ENCODE data around the gene IL1RAP. TPM values are rescaled to one million over a fixed set of nuclear protein-coding genes. Genes with fewer than 3 reads are reported as not detected.
"Not testable (repeated sequence)": the region's sequence is repeated elsewhere in the genome, so short reads cannot be mapped to it uniquely, and the experiment has no call there.

IL1RAP gene
- total RNA-seq, 1 donor from 2014 or later, result 12.5 TPM

DNA sequence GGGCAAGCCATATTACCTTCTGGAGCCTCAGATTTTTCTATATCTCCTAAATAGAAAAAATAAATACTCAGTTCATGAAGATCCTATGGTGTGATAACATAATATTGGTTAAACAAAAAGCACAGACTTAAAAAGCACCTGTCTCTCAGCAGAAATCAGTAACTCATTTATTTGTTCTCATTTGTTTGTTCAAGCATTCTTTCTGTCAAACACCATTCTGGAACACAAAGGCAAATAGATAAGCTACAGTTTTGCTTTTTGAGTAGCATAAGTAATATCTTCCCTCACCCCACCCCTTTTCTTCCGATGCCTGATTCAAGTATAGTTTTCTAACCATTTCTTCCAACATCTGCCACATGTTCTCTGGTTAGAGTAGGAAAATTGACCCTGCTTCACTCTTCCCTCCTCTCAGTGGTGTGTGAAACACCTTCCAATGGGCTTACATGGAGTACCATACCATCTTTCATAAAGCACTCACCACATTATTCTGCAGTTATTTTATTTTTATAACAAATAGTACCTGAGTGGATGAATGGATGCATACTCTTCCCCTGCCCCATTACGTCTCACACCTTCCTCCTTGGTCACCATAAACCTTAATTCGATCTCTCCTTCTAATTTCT lies 8.4 kb upstream of the IL1RAP start:
- no peak for DNase-seq (ENCODE audit: extremely low read depth, low read depth, low spot score)

DNA sequence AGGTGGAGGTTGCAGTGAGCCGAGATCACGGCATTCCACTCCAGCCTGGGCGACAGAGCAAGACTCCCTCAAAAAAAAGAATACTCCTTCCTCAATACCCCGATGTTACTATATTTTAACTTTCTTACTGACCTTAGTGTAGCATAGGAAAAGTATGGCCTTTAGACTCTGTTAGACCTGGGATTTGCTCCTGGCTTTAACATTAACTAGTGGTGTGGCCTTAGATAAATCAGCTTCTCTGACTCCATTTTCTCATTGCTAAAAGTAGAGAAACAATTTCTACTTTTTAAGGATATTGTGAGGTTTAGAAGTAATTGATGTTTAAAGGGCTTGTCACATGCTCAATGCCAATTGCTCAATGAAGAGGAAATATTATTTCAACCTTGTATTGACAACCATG lies 7.6 kb upstream of the IL1RAP start:
- DNase-seq (ENCODE audit: extremely low read depth, low read depth, low spot score), result no peak

DNA sequence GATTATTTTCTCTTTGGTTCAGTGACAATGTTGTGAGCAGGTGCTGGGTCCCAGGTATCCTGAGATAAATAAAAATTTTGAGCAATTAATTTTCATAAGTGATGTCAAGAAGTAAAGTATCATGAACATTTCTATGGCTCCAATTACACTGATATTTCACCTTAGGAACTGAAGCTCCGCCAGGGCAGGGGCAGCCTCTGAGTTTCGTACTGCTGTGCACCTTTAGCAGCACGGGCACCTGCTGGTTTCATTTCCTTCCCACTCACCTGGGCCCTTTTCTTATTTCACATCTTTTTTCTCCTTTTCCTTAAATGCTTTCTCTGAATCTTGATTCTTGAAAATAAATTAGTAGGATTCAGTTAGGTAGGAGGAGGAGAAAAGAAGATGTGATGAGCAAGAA lies 1.2 kb upstream of the IL1RAP start:
- DNase-seq (ENCODE audit: extremely low read depth, low read depth, low spot score), result no peak

DNA sequence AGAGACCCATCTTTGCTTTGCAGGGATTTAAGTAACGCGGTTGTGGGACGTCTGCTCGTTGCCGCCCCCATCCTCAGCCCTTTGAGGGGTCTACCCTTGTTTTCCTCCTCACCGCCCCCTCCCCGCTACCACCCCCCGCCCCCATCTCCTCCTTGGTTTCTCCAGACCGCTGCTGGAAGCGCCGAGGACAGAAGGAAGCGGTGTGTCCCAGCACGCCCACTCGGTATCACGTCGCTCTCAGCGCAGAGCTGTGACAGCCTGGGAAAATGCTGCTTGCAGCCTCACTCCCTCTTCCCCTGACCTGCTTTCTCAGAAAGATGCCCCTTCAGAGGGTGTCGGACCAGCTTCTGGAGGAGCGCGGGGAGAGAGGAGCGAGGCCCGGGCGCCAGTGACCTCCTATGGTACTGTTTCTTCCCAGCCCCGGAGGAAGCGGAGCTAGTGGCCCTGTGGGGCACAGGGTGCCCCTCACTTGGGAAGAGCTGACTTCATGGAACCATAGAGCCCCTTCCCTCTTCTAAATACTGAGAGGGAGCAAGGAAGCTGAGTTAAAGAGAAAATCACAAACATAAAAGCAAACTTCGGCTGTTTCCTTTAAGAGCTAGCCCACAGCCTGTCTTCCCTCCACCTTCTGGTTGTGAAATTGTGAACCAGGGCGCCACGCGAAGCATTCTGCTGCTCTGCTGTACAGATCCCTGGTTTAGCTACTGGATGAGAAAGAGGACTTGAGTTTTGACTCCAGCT lies 698 bp downstream of the IL1RAP start:
- DNase-seq (ENCODE audit: extremely low read depth, low read depth, low spot score), result no peak

DNA sequence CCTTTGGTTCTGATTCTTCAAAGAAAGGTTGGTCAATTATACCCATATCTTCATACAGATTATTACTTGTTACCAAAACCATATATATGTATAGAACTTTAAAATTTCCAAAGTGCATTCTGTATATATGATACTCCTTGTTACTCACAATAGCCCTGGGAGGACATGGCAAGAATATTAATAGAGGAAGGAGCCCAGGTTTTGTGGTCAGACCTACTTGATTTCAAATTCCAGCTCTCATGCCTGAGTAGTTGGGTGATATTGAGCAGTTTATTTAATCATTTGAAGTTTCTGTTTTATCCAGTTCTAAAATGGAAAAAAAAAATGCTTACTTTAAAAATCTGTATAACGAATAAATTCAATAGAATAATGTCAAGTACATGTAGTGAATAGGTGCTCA lies 2.5 kb downstream of the IL1RAP start:
- no peak for DNase-seq (ENCODE audit: extremely low read depth, low read depth, low spot score)

DNA sequence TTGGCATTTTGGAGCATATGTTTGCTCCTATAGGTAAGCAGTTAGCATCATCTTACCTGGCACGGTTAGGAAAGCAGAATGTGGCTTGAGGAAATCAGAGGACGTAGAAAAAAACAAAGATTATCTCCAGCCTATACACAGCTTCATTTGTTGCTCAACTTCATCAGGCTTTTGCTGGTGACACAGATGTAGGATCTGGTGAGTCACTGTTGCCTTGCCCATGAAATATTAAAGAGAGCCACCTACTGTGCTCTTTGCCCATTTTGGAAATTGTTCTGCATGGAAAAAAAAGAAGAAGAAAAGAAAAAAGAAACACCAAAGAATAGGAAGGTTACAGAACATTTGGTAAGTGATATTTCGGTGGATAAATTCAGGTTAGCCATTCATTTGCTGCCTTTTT lies 3.8 kb downstream of the IL1RAP start:
- DNase-seq (ENCODE audit: extremely low read depth, low read depth, low spot score), result no peak

DNA sequence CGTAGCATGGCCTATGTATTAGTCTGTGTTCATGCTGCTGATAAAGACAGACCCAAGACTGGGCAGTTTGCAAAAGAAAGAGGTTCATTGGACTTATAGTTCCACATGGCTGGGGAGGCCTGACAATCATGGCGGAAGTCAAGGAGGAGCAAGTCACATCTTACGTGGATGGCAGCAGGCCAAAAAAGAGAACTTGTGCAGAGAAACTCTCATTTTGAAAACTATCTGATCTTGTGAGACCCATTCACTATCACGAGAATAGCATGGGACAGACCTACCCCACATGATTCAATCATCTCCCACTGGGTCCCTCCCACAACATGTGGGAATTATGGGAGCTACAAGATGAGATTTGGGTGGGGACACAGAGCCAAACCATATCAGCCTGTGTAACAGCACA lies 4.6 kb downstream of the IL1RAP start:
- not testable (repeated sequence) for DNase-seq (ENCODE audit: extremely low read depth, low read depth, low spot score)

DNA sequence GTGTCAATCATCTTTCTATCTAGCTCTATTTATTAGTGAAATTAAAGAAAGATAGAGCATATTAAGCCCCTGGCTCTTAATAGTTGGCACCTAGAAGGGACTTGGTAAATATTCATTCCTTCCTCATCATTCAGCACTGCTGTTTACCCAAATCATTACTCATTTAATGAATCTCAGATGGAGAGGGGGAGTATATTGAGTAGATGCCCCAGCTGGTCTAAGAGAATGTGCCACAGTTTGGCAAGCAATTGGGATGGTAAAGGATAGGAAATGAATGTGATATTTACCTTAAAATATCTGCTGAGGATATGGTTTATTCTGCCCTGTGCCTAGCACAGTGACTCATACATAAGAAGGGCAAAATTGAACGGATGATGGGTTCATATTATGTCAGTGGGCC lies 6.0 kb downstream of the IL1RAP start:
- DNase-seq (ENCODE audit: extremely low read depth, low read depth, low spot score), result no peak

DNA sequence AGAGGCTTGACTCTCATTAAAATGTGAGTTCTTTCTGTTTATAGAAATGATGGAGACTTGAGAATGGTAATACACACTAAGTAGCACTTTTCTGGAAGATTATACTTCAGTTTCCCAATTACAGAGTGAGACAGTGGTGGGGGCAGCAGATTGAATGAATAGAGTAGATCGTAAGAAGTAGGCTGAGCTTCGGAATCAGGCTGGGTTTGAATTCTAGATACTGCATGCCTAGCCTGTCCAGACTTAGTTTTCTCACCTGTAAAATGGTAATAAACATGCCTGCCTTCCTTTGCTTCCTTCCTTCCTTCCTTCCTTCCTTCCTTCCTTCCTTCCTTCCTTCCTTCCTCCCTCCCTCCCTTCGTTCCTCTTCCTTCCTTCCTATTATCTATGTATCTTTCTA lies 8.1 kb downstream of the IL1RAP start:
- no peak for DNase-seq (ENCODE audit: extremely low read depth, low read depth, low spot score)

DNA sequence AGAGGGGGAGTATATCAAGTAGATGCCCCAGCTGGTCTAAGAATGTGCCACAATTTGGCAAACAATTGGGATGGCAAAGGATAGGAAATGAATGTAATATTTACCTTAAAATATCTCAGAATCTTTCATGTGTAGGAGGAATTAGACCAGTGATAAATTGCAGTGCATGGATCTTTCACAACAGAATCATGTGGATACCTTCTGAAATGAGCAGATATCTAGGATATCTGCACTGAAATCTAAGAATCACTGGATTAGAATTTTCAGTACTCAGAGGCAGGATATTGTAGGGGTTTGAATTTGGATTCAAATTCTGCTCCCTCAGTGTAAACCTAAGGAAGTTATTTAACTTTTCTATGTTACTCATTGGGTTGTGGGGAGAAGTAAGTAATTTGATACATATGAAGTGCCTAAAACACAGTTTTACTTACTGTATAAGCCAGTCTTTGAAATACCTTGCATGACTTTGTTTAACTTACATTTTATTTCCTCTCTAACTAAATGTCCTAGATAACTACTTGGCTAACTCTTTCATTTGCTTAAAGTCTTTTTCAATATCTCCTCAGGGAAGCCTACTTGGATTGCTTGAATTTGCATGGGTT lies 8.8 kb downstream of the IL1RAP start:
- no peak for DNase-seq (ENCODE audit: extremely low read depth, low read depth, low spot score)

DNA sequence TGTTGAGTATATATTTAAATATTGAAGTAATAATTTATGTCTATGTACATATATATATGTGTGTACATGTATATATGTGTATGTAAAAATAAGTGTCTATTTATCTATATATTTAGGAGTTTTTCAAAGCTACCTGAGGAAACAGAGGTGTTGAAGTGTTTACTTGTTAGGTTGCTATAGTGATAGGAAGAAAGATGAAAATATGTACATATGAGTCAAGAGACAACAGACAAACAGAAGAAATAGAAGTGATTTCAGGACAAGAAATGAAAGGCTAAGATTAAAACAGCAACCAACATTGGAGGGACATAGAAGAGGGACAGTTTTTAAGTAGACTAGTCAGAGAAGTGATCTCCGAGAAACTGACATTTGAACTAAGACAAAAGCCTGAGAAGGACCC lies 11.1 kb downstream of the IL1RAP start:
- DNase-seq (ENCODE audit: extremely low read depth, low read depth, low spot score), result no peak

DNA sequence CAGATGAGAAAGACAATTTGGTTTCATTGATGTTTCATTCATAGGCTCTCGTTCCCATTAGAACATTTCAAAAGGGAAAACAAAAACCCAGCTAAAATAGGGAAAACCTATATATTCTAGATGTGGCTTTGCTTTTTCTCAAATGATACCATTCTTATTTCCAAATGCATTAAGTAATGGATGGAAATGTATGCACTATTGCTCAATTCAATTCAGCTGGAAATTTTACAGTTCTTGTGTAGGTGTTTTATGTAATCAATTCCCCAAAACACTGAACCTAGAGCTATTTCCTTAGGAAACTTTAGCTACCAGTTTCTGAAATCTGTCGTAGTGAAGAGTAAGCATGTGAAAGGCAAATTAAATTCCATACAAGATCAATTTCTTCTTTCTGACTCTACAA lies 11.7 kb downstream of the IL1RAP start:
- no peak for DNase-seq (ENCODE audit: extremely low read depth, low read depth, low spot score)

DNA sequence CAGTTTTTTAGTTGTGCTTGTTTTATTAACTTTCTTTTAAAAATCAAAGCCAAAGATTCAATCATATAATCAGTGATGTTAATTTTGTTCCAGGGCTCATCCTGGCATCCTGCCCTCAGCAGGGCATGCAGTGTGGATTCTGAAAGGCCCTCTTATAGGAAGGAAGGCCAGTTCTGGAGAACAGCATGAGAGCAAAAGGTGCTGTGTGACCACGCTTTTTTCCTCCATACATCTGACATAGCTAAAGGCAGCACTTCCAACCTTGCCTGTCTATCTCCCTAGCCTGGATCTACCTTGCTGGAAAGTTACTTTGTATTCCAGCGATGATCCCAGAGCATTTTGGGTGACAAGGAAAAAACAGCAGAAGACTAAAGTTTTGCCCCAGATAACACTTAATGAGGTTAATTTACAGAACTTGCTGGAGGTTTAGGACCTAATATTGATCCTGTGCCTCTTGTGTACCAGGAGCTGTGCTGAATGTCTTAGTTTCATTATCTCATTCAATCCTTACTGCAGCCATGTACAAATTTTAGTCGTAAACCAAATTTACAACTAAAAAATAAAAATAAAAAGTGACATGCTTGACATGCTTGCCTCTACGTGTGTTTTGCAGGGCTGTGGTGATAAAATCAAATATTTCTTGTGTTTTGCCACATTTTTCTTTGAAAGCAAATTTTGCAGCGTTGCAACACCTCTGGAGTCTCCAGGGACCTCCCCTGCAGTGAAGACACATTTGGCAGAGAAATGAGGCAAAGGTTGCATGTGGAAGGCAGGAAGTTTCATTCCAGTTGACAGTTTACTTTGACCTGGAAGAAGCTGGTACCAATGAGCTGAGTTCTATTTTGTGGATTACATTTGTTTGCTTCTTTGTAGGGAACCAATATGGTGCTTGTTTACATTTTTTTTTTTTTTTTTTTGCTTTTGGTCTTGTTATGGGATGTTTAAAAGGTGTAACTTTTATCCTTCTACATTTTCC lies 13.2 kb downstream of the IL1RAP start:
- no peak for DNase-seq (ENCODE audit: extremely low read depth, low read depth, low spot score)

DNA sequence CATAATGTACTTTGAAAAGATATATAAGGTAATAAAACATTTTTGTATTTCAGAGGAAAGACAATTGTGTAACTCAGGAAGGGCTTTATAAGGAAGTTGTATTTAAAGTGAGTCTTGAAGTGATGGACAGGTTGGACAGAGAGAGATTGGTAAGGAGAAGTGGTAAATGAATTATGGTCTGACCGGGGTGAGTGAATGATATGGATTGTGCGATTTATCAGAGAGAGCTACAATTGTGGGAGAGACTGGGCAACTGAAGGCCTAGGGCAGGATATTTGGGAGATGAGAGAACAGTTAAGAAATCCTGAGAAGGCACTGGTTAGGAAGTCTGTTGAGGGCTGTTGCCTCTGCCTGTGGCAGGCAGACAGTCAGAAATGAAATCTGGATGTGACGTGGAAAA lies 14.8 kb downstream of the IL1RAP start:
- no peak for DNase-seq (ENCODE audit: extremely low read depth, low read depth, low spot score)

DNA sequence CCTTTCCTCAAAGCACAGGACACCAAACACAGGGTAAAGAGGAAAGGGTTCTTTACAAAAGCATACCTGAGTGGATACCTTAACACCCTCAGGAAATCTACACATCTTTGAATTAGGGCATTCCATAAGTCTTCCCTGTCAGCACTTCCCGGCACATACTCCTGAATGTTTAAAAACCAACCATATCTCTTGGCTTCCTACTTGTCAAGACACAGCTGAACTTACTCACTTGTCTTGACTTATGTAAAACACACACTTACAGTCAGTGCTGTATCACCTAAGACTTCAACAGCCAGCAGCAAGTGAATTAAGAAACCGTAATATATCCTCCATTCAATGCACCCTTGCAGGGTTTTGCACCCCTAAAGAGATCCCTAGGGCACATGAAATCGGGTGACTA lies 17.5 kb downstream of the IL1RAP start:
- no peak for DNase-seq (ENCODE audit: extremely low read depth, low read depth, low spot score)

DNA sequence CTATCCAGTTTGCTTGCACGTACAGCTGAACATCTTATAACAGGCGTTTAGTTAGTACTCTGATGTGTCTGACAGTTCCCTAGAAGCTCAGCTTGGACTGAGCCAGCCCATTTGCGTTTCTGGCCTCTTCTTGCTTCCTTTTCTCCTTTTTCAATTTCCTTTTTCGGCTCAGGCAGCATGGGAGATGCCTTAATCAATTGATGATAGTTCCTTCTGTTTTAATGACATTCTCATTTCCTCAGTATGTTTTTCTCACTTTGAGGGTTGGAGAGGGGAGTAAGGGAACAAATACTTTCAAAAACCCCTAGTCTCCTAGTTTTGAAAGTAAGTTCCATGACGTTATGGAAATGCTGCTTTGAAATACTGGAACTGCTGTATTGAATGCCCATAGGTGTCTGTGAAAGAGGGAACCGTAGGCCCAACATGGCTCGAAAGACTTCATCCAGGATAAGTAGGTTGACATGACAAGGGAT lies 18.9 kb downstream of the IL1RAP start:
- no peak for DNase-seq (ENCODE audit: extremely low read depth, low read depth, low spot score)

DNA sequence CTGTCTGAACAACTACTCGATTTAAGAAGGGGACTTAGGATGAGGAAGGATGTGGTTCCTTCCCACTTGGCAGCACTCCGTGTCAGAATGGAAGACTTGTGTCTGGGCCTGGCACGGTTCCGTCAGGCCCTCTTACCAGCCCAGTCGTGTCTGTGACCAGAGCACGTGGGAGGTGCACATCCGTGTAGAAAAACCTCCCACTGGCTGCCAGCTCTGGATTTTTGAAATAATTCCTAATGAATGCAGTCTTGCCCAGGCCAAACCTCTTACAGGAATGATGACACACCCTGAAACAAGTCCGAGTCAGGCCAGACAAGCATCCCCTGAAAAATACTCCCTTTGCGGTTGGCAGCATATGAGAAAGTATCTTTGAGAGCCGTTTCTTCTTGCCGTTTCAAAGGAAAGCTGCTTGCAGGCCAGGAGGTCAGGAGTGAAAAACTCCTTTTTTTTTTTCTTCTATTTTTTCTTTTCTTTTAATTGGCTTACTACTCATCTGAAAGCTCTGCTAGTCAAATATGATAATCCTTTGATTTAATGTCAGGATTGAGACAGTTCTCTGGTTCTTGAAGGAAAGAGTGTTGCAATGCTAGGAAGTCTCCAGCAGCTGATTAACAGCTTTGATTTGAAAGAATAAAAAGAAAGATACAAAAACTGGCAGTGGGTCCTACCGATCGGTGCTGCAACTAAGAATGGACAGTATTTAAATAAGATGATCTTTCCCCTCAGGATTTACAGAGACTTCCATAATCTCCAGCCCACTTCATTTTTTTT lies 19.8 kb downstream of the IL1RAP start:
- DNase-seq (ENCODE audit: extremely low read depth, low read depth, low spot score), result no peak

DNA sequence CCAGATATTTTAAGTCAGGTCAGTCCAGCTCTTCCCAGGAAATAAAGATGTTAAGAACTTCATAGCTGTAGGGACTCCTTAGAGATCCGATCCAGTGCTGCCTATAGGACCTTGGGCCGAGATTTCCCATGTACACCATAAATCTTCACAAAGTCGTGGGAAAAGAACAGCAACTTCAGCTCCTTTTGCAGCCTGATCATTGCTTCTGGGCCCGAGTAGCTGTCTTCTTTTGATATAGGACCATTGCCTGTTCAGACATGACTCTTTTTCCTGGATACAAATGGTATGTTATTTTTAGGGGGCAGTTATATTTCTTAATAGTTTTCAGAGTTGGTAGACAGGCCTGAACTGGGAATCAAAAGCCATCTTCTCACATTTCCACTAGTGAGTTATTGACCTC lies 20.5 kb downstream of the IL1RAP start:
- no peak for DNase-seq (ENCODE audit: extremely low read depth, low read depth, low spot score)

DNA sequence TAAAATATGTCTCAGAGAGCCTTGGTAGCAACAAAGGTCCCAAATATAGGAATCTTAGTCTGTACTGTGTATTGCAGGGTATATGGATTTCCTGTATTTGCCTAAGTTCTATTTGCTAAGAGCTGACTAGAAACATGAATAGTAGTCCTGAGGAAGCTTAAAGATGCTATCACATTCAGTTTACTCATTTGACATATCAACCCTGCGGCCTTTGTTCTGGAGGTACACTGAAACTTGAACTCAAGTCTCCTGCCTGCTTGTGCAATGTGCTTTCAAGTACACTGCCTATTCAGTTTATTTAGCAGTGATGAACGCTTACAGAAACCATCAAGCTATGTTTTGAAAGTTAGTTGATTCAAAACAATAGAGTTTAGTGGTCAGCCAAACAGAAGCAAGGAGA lies 21.1 kb downstream of the IL1RAP start:
- DNase-seq (ENCODE audit: extremely low read depth, low read depth, low spot score), result no peak

DNA sequence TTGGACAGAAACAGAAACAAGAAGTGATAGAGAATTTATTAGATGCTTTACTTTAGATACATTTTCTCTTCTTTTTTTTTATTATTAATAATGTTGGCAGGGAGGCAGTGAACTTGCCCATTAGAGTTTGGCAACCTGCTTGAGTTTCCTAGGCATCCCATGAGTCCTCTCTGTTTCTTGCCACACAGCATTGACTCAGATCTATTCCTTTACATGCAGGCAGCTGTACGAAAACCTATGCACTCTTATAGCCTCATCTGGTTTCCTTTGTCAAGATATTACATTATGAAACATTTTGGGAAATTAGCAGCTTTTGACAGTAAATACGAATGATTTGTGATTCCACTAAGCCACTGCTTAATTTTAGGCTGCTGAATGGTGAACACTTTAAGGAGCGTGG lies 23.3 kb downstream of the IL1RAP start:
- no peak for DNase-seq (ENCODE audit: extremely low read depth, low read depth, low spot score)

Measured in glomerular endothelial cell (primary cell).